GM21717 (cell line): ENCODE results near the gene MRPL37.
A peak's percentile ranks its signal among the peaks of the same experiment; 100 is the strongest.
"Not testable (repeated sequence)": the region's sequence is repeated elsewhere in the genome, so short reads cannot be mapped to it uniquely, and the experiment has no call there.

Experiments
- ATAC-seq: cut with Tn5 transposase; IDR thresholded peaks from one replicate; pipeline ENCODE4 v1.9.1; 2021; ENCODE audit warnings: mild to moderate bottlenecking, moderate library complexity; ENCODE audit not compliant: unreplicated experiment

Gene MRPL37

DNA sequence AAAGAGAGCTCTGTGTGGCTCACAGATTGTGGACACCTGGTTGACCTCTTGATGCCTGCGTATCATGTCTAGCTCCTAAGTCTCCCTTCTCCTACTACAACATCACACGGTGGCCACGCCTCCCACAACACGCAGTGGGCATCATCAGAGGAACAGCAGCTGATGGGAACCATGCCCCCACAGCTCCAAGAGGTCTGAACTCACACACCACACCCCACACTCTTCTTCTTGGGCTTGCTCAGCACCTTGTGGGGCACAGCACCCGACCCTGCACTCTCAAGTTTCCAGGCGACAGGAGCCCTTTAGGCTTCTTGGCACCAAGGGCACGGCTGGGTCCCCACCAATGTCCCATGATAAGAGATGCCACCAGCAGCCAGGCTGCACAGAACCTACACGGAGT is 28.4 kb upstream of the MRPL37 start:
- no peak for ATAC-seq

DNA sequence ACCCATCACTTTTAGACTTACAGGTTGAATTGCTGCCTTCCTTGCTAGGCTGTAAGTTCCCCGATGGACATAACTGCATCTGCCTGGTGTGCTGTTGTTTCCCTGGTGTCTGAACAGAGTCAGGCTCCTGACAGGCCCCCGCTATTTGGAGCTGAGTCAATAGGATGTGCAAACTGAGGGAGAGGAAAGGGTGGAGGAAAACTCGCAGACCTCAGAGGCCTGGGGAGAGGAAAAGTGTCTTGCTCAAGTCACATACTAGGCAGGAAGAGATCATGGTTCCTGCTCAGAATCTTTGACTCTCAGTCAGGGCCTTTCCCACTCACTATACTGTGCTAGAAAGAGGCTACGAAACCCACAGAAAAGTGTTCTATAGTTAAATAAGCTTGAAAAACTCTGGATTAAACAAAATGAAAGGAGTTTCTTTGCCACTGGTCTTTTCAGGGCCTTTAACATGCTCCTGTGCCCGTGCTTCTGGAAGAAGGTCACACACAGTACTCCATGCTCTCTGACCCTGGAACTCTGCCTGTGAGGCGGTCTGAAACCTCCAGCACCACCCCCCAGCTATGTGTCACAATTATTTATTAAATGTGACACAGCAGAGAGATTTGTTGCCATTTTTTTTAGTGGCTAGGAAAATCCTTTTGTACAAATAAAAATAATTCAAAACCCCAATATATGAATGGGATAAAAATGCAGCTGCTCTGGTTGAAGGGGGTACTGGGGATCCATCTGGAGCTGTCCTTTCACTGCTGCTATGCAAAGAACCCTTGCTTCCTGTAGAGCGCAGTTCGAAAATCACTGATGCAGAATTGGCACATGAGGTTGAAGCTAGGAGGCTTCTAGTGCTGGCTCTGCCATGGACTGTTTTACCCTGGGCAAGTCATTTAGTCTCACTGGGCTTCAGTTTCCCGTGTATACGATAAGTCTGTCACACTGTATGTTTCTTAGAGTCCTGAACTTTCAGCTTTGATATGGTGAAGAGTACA is 27.1 kb upstream of the MRPL37 start:
- no peak for ATAC-seq

- no peak for ATAC-seq
These were observed 26.3 kb upstream of the MRPL37 start for GRCh38 chr1:54173681-54174080.

DNA sequence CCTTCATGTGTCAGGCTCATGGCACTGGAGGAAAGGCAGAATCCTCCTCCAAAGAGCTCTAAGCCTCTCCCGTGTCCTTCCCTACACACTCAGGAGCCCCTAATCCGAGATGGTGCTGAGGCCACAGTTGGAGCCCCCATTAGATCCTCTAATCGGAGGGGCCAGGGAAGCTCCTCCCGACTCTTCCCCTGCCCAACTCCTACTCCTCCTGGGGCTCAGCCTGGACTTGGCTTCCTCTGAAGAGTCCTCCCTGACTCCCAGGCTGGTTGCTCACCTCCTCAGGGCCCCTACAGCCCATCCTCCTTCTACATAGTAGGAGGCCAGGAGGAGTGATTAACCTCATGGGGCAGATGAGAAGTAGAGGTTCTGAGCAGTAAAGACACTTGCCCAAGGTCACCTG is 25.9 kb upstream of the MRPL37 start:
- no peak for ATAC-seq

DNA sequence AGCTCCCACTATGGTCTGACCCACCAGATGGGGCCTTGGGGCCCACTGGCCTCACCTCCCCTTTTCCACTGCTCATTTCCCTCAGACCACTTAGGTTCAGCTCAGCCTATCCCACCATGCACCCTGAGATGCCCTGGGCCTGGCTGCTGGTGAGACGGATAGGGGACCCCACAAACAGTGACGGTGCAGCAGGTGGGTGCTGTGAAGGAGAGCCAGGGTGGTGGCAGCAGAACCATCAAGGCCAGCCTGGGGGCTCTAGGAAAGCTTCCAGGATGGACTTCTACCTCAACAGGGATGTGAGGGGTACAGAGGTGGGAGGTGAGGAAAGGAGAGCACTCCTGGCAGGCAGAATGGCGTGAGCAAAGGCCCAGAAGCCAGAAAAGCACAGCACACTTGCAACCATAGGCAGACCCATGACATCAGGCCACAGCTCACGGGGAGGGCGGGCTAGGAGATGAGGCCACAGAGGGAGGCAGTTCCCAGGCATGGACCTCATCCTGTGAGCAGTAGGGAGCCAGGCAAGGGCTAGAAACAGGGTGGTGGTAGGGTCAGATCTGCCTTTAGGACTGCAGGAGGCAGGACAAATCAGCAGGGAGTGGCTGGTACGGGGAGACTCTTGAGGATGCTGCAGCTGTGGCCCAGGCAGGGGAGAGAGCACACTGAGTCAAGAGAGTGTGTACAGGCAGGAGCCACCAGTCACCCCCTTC is 23.2 kb upstream of the MRPL37 start:
- no peak for ATAC-seq

DNA sequence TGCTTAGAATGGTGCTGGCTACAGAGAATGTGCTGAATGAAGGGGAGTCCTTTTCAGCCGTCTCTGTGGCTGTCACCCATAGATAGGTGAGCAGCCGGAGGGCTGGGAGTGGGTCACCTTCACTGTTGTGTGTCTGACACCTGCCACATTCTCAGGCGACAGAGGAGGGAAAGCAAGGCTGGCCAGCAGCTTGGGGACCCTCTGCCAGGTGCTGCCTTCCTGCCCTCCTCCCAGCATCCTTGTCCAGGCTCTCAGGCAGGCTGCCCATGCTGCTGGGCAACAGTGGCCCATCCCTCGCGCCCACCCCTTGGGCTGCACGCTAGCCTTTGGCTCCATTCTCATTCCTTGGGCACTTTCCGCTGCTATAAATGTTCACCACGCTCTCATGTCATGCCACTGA is 22.2 kb upstream of the MRPL37 start:
- ATAC-seq, result no peak

GRCh38 chr1:54178296-54179070 is 21.5 kb upstream of the MRPL37 start:
- no peak for ATAC-seq

- ATAC-seq, result no peak
These were observed 19.1 kb upstream of the MRPL37 start for GRCh38 chr1:54180701-54181360.

- no peak for ATAC-seq
These were observed 13.9 kb upstream of the MRPL37 start for GRCh38 chr1:54186056-54186455.

- ATAC-seq, result no peak
These were observed 11.7 kb upstream of the MRPL37 start for GRCh38 chr1:54188291-54188690.

- ATAC-seq, result no peak
These were observed 9.4 kb upstream of the MRPL37 start for GRCh38 chr1:54190526-54190925.

GRCh38 chr1:54191525-54191924 is 8.4 kb upstream of the MRPL37 start:
- ATAC-seq, result no peak

DNA sequence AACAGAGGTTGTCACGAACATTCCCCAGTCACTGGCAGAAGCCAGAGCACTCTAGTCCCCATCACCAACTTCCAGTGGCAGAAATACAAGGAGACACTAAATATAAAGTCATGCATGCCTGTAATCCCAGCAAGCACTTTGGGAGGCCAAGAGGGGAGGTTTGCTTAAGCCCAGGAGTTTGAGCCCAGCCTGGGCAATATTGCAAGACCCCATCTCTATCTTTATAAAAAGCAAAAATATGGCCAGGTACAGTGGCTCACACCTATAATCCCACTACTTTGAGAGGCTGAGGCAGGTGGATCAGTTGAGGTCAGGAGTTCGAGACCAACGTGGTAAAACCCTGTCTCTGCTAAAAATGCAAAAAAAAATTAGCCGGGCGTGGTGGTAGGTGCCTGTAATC is 6.5 kb upstream of the MRPL37 start:
- ATAC-seq, result no peak

DNA sequence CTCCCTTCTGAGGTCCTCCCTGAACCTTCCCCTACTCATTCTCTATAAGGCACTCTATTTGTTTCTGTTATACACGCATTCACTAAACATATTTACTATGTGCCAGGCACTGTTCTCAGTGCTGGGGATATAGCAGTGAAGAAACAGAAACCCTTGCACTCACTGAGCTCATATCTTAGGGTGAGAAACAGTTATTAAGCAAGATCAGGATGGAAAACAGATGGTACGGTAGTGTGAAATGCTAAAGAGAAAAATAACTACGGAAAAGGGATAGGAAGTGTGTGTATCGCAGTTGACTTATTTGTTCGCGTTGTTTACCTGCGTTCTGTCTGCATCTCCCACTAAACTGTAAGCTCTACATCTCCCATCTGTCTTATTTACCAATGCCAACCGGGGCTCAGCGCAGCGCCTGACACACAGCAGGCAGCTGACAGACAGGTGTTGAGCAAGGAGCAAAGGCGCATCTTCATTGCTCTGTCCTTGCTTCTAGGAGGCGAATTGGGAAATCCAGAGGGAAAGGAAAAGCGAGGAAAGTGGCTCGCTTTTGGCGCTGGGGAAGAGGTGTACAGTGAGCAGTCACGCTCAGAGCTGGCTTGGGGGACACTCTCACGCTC is 709 bp upstream of the MRPL37 start:
- ATAC-seq, result peak; percentile 5

DNA sequence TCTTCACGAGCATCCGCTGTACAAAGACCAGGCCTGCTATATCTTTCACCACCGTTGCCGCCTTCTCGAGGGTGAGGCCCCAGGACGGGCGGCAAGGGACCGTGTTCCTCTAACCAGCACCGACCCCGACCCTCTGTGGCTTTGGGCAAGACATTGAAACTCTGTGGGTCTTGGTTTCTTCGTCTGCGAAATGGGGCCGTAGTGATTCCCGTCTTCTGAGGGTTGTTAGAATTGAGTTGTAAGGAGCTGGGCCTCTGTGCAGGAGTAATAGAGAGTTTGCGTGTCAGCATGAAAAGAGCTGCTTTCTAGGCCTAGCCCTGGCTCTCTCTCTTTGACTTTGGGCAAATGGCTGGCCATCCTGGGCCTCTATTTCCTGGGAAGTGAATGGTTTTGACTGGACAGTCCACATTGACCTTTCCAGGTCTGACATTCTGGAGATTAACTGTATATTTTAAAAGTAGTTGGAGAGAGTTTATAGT is 591 bp downstream of the MRPL37 start:
- ATAC-seq, result peak; percentile 8

- ATAC-seq, result no peak
These were observed 4.2 kb downstream of the MRPL37 start for GRCh38 chr1:54204199-54204598.

DNA sequence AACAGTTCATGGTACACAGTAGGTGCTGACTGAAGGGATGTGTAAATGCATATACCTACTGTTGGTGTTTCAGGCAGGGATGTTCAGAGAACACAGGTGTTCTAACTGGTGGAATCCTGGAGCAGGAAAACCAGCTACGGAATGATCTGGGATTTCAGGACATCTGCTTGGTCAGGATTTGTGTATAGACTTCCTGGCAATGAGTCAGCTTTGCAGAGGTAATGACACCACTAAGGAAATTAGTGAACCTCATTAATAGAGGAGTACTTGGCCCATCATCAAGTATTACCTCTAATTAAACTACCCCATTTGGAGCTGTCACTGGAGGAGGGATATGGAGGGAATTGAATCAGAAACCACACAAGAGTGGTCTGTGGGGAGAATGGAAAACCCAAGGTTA is 7.3 kb downstream of the MRPL37 start:
- no peak for ATAC-seq

- ATAC-seq, result not testable (repeated sequence)
These were observed 7.9 kb downstream of the MRPL37 start for GRCh38 chr1:54207896-54208295.

DNA sequence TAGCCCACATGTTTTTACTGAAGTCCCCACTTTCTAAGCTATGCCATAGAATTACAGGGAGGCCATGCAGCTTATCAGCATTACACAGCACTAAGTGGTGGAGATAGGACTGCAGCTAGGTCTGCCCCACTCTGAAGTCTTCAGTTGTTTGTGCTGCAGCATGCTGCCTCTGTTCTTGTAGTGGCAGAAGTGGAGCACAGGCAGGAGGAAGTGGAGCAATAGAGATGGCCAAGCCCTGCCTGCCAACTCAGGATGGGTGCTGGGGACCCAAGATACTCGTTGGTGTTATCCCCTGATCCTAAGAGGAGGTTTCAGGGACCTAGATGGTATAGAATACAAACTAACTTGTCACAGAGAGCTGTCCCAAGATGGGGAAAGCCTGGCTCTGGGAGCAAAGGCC is 12.9 kb downstream of the MRPL37 start:
- no peak for ATAC-seq

DNA sequence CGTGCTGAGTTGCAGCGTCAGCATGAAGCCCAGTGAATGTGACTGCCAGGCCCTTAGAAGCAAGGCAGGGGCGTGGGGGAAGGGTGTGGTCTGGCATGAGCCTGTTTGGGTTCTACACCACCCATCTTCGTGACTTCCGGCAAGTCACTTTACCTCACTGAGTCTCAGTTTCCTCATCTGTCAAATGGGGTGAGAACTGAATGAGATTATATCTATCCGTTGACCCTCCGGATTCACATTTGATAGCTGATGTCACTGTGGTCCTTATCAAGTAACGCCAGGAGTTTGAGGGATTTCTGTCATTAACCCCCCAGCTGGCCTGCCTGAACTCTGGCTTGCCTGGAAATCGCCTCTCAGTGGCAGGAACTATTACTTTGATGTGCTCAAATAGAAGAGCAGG is 15.6 kb downstream of the MRPL37 start:
- ATAC-seq, result no peak
